H1 (cell line): ENCODE measurements around the gene OXLD1. TPM values are rescaled to one million over a fixed set of nuclear protein-coding genes. Genes with fewer than 3 reads are reported as not detected.

Experiments used
- CTCF ChIA-PET: fragments of 300-600 bp; sonication (Branson Sonifier 250); formaldehyde crosslinking; loops from one replicate; lab custom pipeline; 2021; ENCODE audit not compliant: partially characterized antibody; lab: Charles Lee
- POLR2A ChIA-PET: fragments of 300-600 bp; sonication (Branson Sonifier 250); formaldehyde crosslinking; loops from one replicate; lab custom pipeline; 2021; ENCODE audit warnings: inconsistent platforms; ENCODE audit not compliant: partially characterized antibody; lab: Charles Lee
- DNase-seq, 2 experiments: peaks; one replicate each; pipeline versions ENCODE4 v3.0.0 to v3.0.0-alpha.2; 2010 to 2022; ENCODE audit warnings: low spot score in 2 of 2, low read depth in 1 of 2, mixed read lengths in 1 of 2
- FAIRE-seq: peaks from 2 replicates; lab custom pipeline; 2011; peaks lifted over from hg19 to GRCh38; lab: Jason Lieb, UNC
- H2AFZ ChIP-seq: 2 replicates; pipeline ENCODE4 v1.8.1; 2012; ENCODE audit warnings: low read length, inconsistent platforms
- H2AK5ac ChIP-seq: 2 replicates; pipeline ENCODE4 v1.6.1; 2013; ENCODE audit warnings: low read depth, low read length
- H2BK120ac ChIP-seq: replicated peaks from 2 replicates; pipeline ENCODE3; 2013; ENCODE audit warnings: low read depth, low read length, inconsistent platforms
- H2BK12ac ChIP-seq: 2 replicates; pipeline ENCODE4 v1.6.1; 2013; ENCODE audit warnings: low read depth, low read length
- H2BK15ac ChIP-seq: 2 replicates; pipeline ENCODE4 v1.6.1; 2013; ENCODE audit warnings: low read length
- H2BK20ac ChIP-seq: 2 replicates; pipeline ENCODE4 v1.6.1; 2013; ENCODE audit warnings: low read length
- H2BK5ac ChIP-seq: 2 replicates; pipeline ENCODE4 v1.6.1; 2013; ENCODE audit warnings: low read depth, low read length
- H3K14ac ChIP-seq: 2 replicates; pipeline ENCODE4 v1.6.1; 2013; ENCODE audit warnings: inconsistent platforms; ENCODE audit not compliant: insufficient read length
- H3K18ac ChIP-seq: 2 replicates; pipeline ENCODE4 v1.6.1; 2013; ENCODE audit warnings: low read length; ENCODE audit errors: extremely low read depth
- H3K23ac ChIP-seq: 2 replicates; pipeline ENCODE4 v1.6.1; 2013; ENCODE audit warnings: inconsistent platforms; ENCODE audit not compliant: insufficient read length
- H3K23me2 ChIP-seq: 2 replicates; pipeline ENCODE4 v1.6.1; 2013; ENCODE audit warnings: low read depth, low read length
- H3K27ac ChIP-seq: 2 replicates; pipeline ENCODE4 v1.6.1; 2011; ENCODE audit warnings: low read depth, low read length, inconsistent platforms
- H3K27me3 ChIP-seq, 4 experiments: replicated peaks in 1 of 4; 1 replicate in 1 of 4; 2 replicates in 3 of 4; pipeline versions ENCODE4 v1.6.1 to v1.8.1; 2011 to 2013; ENCODE audit warnings: low read length in 3 of 4, mild to moderate bottlenecking in 3 of 4, inconsistent platforms in 2 of 4, mixed read lengths in 2 of 4, moderate library complexity in 1 of 4; ENCODE audit not compliant: control insufficient read depth in 3 of 4, insufficient read depth in 3 of 4; ENCODE audit errors: extremely low read depth in 1 of 4
- H3K36me3 ChIP-seq, 4 experiments: 2 replicates each; pipeline versions ENCODE4 v1.6.1 to v1.8.1; 2011 to 2013; ENCODE audit warnings: mild to moderate bottlenecking in 4 of 4, low read length in 3 of 4, moderate library complexity in 2 of 4, control low read depth in 1 of 4, inconsistent platforms in 1 of 4; ENCODE audit not compliant: insufficient read depth in 4 of 4, control insufficient read depth in 2 of 4
- H3K4ac ChIP-seq: replicated peaks from 2 replicates; pipeline ENCODE3; 2013; ENCODE audit warnings: low read length, low read depth, mixed read lengths, inconsistent platforms; ENCODE audit not compliant: insufficient read length
- H3K4me1 ChIP-seq, 4 experiments: replicated peaks in 1 of 4; 1 replicate in 1 of 4; 2 replicates in 3 of 4; pipeline versions ENCODE4 v1.6.1 to v1.8.1; 2011 to 2013; ENCODE audit warnings: low read length in 3 of 4, inconsistent platforms in 2 of 4, mixed read lengths in 1 of 4; ENCODE audit not compliant: insufficient read depth in 4 of 4, control insufficient read depth in 3 of 4
- H3K4me2 ChIP-seq, 2 experiments: 2 replicates each; pipeline versions ENCODE4 v1.6.1 to v1.8.1; 2011 to 2013; ENCODE audit warnings: low read depth in 2 of 2, low read length in 2 of 2, control low read depth in 1 of 2, inconsistent platforms in 1 of 2, mild to moderate bottlenecking in 1 of 2; ENCODE audit not compliant: insufficient read depth in 1 of 2
- H3K4me3 ChIP-seq, 4 experiments: fragments of 200-600, 300-600 bp in 1 of 4; sonication (generic), shearing (Covaris generic), sonication (Bioruptor Twin) in 1 of 4; 2 replicates each; pipeline versions ENCODE4 v1.5.1 to v1.8.1; 2011 to 2016; ENCODE audit warnings: low read length in 4 of 4, low read depth in 3 of 4, control low read depth in 2 of 4, inconsistent platforms in 2 of 4, mild to moderate bottlenecking in 2 of 4, mixed read lengths in 1 of 4, moderate library complexity in 1 of 4; ENCODE audit not compliant: insufficient read depth in 2 of 4; ENCODE audit errors: extremely low read depth in 1 of 4
- H3K56ac ChIP-seq: replicated peaks from 2 replicates; pipeline ENCODE3; 2013; ENCODE audit warnings: low read depth, mild to moderate bottlenecking, mixed read lengths, low read length, inconsistent platforms; ENCODE audit not compliant: insufficient read length
- H3K79me1 ChIP-seq: 2 replicates; pipeline ENCODE4 v1.6.1; 2013; ENCODE audit warnings: low read depth, low read length, control low read depth
- H3K79me2 ChIP-seq, 2 experiments: 2 replicates each; pipeline versions ENCODE4 v1.6.1 to v1.8.1; 2012 to 2013; ENCODE audit warnings: low read length in 2 of 2, mild to moderate bottlenecking in 2 of 2, inconsistent platforms in 1 of 2; ENCODE audit not compliant: insufficient read depth in 2 of 2, control insufficient read depth in 1 of 2
- H3K9ac ChIP-seq, 4 experiments: replicated peaks in 1 of 4; 1 replicate in 1 of 4; 2 replicates in 3 of 4; pipeline versions ENCODE4 v1.6.1 to v1.8.1; 2011 to 2013; ENCODE audit warnings: low read depth in 3 of 4, low read length in 3 of 4, control low read depth in 2 of 4, mild to moderate bottlenecking in 2 of 4, moderate library complexity in 2 of 4, inconsistent platforms in 1 of 4; ENCODE audit errors: extremely low read depth in 1 of 4
- H3K9me3 ChIP-seq, 2 experiments: 2 replicates each; pipeline versions ENCODE4 v1.6.1 to v1.8.1; 2012 to 2013; ENCODE audit warnings: mild to moderate bottlenecking in 2 of 2, moderate library complexity in 2 of 2, control low read depth in 1 of 2, inconsistent platforms in 1 of 2, low read depth in 1 of 2, low read length in 1 of 2, mixed read lengths in 1 of 2; ENCODE audit not compliant: insufficient read depth in 2 of 2
- H4K20me1 ChIP-seq, 2 experiments: replicated peaks in 1 of 2; 2 replicates each; pipeline versions ENCODE3 to v1.8.1; 2011 to 2013; ENCODE audit warnings: inconsistent platforms in 2 of 2, low read length in 2 of 2, mild to moderate bottlenecking in 1 of 2; ENCODE audit not compliant: insufficient read depth in 2 of 2, control insufficient read depth in 1 of 2
- H4K5ac ChIP-seq: 2 replicates; pipeline ENCODE4 v1.6.1; 2013; ENCODE audit warnings: low read length, low read depth, mixed read lengths, inconsistent platforms; ENCODE audit not compliant: insufficient read length
- H4K8ac ChIP-seq: 2 replicates; pipeline ENCODE4 v1.8.0; 2013; ENCODE audit warnings: mild to moderate bottlenecking, moderate library complexity, low read length, inconsistent platforms; ENCODE audit not compliant: insufficient read depth; ENCODE audit errors: extremely low read depth
- H4K91ac ChIP-seq: replicated peaks from 2 replicates; pipeline ENCODE3; 2013; ENCODE audit warnings: low read length, mixed read lengths, inconsistent platforms; ENCODE audit not compliant: insufficient read length
- E2F6 ChIP-seq: IDR thresholded peaks from 2 replicates; pipeline ENCODE4 v1.6.1; 2012; ENCODE audit warnings: inconsistent platforms
- MAX ChIP-seq: IDR thresholded peaks from 2 replicates; pipeline ENCODE4 v1.6.1; 2012; ENCODE audit warnings: inconsistent platforms
- RNF2 ChIP-seq: fragments of 200-900, 300-1000 bp; sonication (generic); IDR thresholded peaks from 2 replicates; pipeline ENCODE4 v1.7.1; 2016; ENCODE audit warnings: borderline replicate concordance, low read depth, mild to moderate bottlenecking, antibody characterized with exemption, low read length; ENCODE audit not compliant: poor library complexity, severe bottlenecking; ENCODE audit errors: missing control alignments
- SRF ChIP-seq: IDR thresholded peaks from 2 replicates; pipeline ENCODE4 v1.6.1; 2011; ENCODE audit warnings: mild to moderate bottlenecking, low read depth, low read length, moderate library complexity
- ZNF274 ChIP-seq: IDR thresholded peaks from 2 replicates; pipeline ENCODE4 v1.7.0; 2012; ENCODE audit warnings: low read length, borderline replicate concordance; ENCODE audit errors: extremely low read depth
- WGBS, 2 experiments: shearing (Covaris generic) in 1 of 2; methylation state at CpG; one replicate each; pipeline versions ENCODE4 v1.1.6 to v1.1.7; 2013 to 2015; ENCODE audit warnings: low lambda C conversion rate in 2 of 2, mixed read lengths in 2 of 2, inconsistent platforms in 1 of 2, low coverage in 1 of 2, missing lambda C conversion rate in 1 of 2; ENCODE audit not compliant: insufficient replicate concordance in 2 of 2, insufficient coverage in 1 of 2, insufficient read length in 1 of 2; ENCODE audit errors: extremely low coverage in 1 of 2, missing lambda C conversion rate in 1 of 2; 5-methylcytosine and 5-hydroxymethylcytosine counted together
- polyA plus RNA-seq, 7 experiments: library from polyadenylated mRNA; depleted of rRNA in 3 of 7; stranded (reverse) in 5 of 7; unstranded in 2 of 7; fragments of >200 nt in 5 of 7; fragments of 200-250 nt in 2 of 7; gene quantifications; 1 replicate in 5 of 7; 2 replicates in 1 of 7; 4 replicates in 1 of 7; pipeline versions ENCODE4 v1.2.1 to v1.2.3, GENCODE V29; 2011 to 2013; ENCODE audit warnings: missing spikeins in 2 of 7, mixed read lengths in 2 of 7
- total RNA-seq: library from RNA; stranded (reverse); fragmentation: NEBNext Ultra II Directional; extraction: Animal tissue kit (Norgen Biotek cat#: 25700); gene quantifications from 2 replicates; pipeline ENCODE4 v1.2.1, GENCODE V29; 2021

Gene OXLD1
- total and polyA plus RNA-seq, 2 of the 8 experiments (the other 6 are each of a cell fraction or from before 2014, with no cell fraction given) = 41.5 to 61.9 TPM

- H3K9me3 ChIP-seq = no peaks in the 10 kb centered on the region
- H2BK5ac ChIP-seq = peak overlapping the region; percentile 52; the same call in 1 of the 2 replicates
- H2BK20ac ChIP-seq = no peak overlapping the region
- H3K9ac ChIP-seq = peak overlapping the region in 3 of 4 experiments; percentile 65 to 72 (median 69); a peak in 5 of 7 replicates
- H2AK5ac ChIP-seq = peak overlapping the region; percentile 95; the same call in 1 of the 2 replicates
- H3K79me1 ChIP-seq = peaks cover 15% of the 10 kb centered on the region
- no peak for TF ChIP-seq SRF
- peak; percentile 98 for TF ChIP-seq E2F6
- no peak for TF ChIP-seq ZNF274
- peak; percentile 93 for TF ChIP-seq MAX
- no peak for TF ChIP-seq RNF2
- TF ChIP-seq, all 59 proteins: peak for 2
- Histone ChIP-seq H3K36me3 (peaks cover 2 to 23% (median 17%) of the 10 kb centered on the region in 4 experiments; a peak in 6 of 8 replicates), H2BK15ac (0 out of 2 replicates have a peak overlapping the region, but pooled peaks have one; percentile 61), H3K56ac (peak overlapping the region; percentile 56), H3K4ac (no peak overlapping the region), H2AFZ (no peak overlapping the region), H2BK120ac (no peak overlapping the region), H4K8ac (peak overlapping the region; percentile 90), H3K27me3 (no peaks in the 10 kb centered on the region; a peak in 1 of 7 replicates), H4K91ac (no peak overlapping the region), H3K14ac (no peak overlapping the region), H3K23me2 (peaks cover 12% of the 10 kb centered on the region), H3K27ac (peak overlapping the region; percentile 46; the same call in 1 of the 2 replicates), H3K79me2 (peaks cover 4 to 39% of the 10 kb centered on the region in 2 experiments; a peak in 3 of 4 replicates), H3K18ac (no peak overlapping the region), H2BK12ac (no peak overlapping the region), H3K4me1 (peaks cover 3 to 14% (median 7%) of the 10 kb centered on the region in 4 experiments; a peak in 6 of 7 replicates), H3K23ac (no peak overlapping the region), H3K4me3 (peak overlapping the region; percentile 57 to 88 (median 76)), H3K4me2 (peak overlapping the region; percentile 76 to 88), H4K5ac (no peak overlapping the region), H4K20me1 (peaks cover 0 to 32% of the 10 kb centered on the region in 2 experiments)
- WGBS, 2 experiments = 29% methylated on average over 16 of the region's 16 CpGs; no CpG with 5 or more reads in 1 of the 2 experiments
- ChIA-PET CTCF (interaction anchor here (0.8 to 3.1 kb wide), 5 partner anchors 9 to 185 kb away, joined by 3 to 20 read pairs (median 7); no protein-coding TSS in a partner anchor), POLR2A (interaction anchor here (1.3 to 28.4 kb wide), 8 partner anchors 8 to 161 kb away, joined by 3 to 436 read pairs (median 10); partner anchors contain the start of genes CCDC137, MRPL12, OXLD1 and SLC25A10)
- FAIRE-seq (no peak), DNase-seq (no peak)
These were observed 18.1 kb upstream of the OXLD1 start for GRCh38 chr17:81684442-81684911.
